AG04449 (cell line): ENCODE measurements around the gene OR7G1.

Experiments
- CTCF ChIA-PET: fragments of 350-600 bp; formaldehyde crosslinking; extraction: SDS; loops from one replicate; lab custom pipeline; 2021; ENCODE audit warnings: antibody characterized with exemption; lab: Yijun Ruan, JAX
- POLR2A ChIA-PET: fragments of 400-600, 350-600 bp; formaldehyde crosslinking; extraction: SDS; loops from one replicate; lab custom pipeline; 2020; ENCODE audit warnings: antibody characterized with exemption, inconsistent platforms; lab: Yijun Ruan, JAX
- DNase-seq: peaks from one replicate; pipeline ENCODE4 v3.0.0-alpha.2; 2010; ENCODE audit warnings: low read depth, low spot score
- H3K4me3 ChIP-seq: 2 replicates; pipeline ENCODE4 v1.5.1; 2011; ENCODE audit warnings: low read depth, mild to moderate bottlenecking, control low read depth, low read length
- CTCF ChIP-seq: IDR thresholded peaks from one replicate; pipeline ENCODE4 v1.5.1; 2011; ENCODE audit warnings: mild to moderate bottlenecking, moderate library complexity, low read length, control low read depth, inconsistent platforms; ENCODE audit not compliant: insufficient read depth; ENCODE audit errors: missing control alignments

Gene OR7G1

GRCh38 chr19:9151367-9151766 is 35.8 kb upstream of the OR7G1 start:
- no peak for DNase-seq
- POLR2A ChIA-PET: no interaction called here
- CTCF ChIA-PET: no interaction called here
- H3K4me3 ChIP-seq: no peak overlapping the region
- no peak for TF ChIP-seq CTCF

GRCh38 chr19:9150650-9151049 is 35.1 kb upstream of the OR7G1 start:
- ChIA-PET CTCF (no interaction called here), POLR2A (no interaction called here)
- no peak overlapping the region for H3K4me3 ChIP-seq
- no peak for TF ChIP-seq CTCF
- DNase-seq: no peak

GRCh38 chr19:9149997-9150396 is 34.4 kb upstream of the OR7G1 start:
- TF ChIP-seq CTCF: no peak
- DNase-seq: no peak
- ChIA-PET CTCF (no interaction called here), POLR2A (no interaction called here)
- H3K4me3 ChIP-seq: no peak overlapping the region

GRCh38 chr19:9148697-9149096 is 33.1 kb upstream of the OR7G1 start:
- CTCF ChIA-PET: no interaction called here

GRCh38 chr19:9146882-9147281 is 31.3 kb upstream of the OR7G1 start:
- TF ChIP-seq CTCF: no peak
- ChIA-PET CTCF (no interaction called here), POLR2A (no interaction called here)
- DNase-seq: no peak
- no peak overlapping the region for H3K4me3 ChIP-seq

More at GRCh38 chr19:9148697-9149096, 33.1 kb upstream of the OR7G1 start:
- no peak overlapping the region for H3K4me3 ChIP-seq
- no peak for DNase-seq
- POLR2A ChIA-PET: no interaction called here
- no peak for TF ChIP-seq CTCF

- no peak for DNase-seq
- ChIA-PET POLR2A (no interaction called here), CTCF (no interaction called here)
- TF ChIP-seq CTCF: no peak
- H3K4me3 ChIP-seq: no peak overlapping the region
Observed at GRCh38 chr19:9144920-9145319, 29.4 kb upstream of the OR7G1 start.
